MM.1S (cell line): ENCODE results near the gene GLS.

Experiments used
- DNase-seq: peaks from one replicate; pipeline ENCODE4 v3.0.0-alpha.2; 2015
- H2AFZ ChIP-seq: fragments of 300-600 bp; sonication (generic); 2 replicates; pipeline ENCODE4 v1.6.0; 2016; ENCODE audit warnings: antibody characterized with exemption, low read length
- H3F3A ChIP-seq: fragments of 300-600 bp; sonication (generic); 2 replicates; pipeline ENCODE4 v1.6.1; 2016; ENCODE audit warnings: mild to moderate bottlenecking, antibody characterized with exemption, low read length, moderate library complexity, mixed read lengths; ENCODE audit not compliant: insufficient read depth
- H3K27ac ChIP-seq: fragments of 300-600 bp; sonication (generic); 2 replicates; pipeline ENCODE4 v1.5.1; 2016; ENCODE audit warnings: mild to moderate bottlenecking, low read length
- H3K27me3 ChIP-seq: fragments of 300-600 bp; sonication (generic); replicated peaks from 2 replicates; pipeline ENCODE4 v1.6.0; 2016; ENCODE audit warnings: low read length; ENCODE audit not compliant: insufficient read depth
- H3K36me3 ChIP-seq: fragments of 300-600 bp; sonication (generic); replicated peaks from 2 replicates; pipeline ENCODE4 v1.6.1; 2016; ENCODE audit warnings: mild to moderate bottlenecking, low read length, mixed read lengths; ENCODE audit not compliant: insufficient read depth
- H3K4me1 ChIP-seq: fragments of 300-600 bp; sonication (generic); 2 replicates; pipeline ENCODE4 v1.6.1; 2016; ENCODE audit warnings: low read length, mixed read lengths
- H3K4me2 ChIP-seq: fragments of 300-600 bp; sonication (generic); 2 replicates; pipeline ENCODE4 v1.6.0; 2016; ENCODE audit warnings: low read depth, low read length
- H3K4me3 ChIP-seq: fragments of 300-600 bp; sonication (generic); 2 replicates; pipeline ENCODE4 v1.5.1; 2016; ENCODE audit warnings: low read length, mixed read lengths
- H3K79me2 ChIP-seq: fragments of 300-600 bp; sonication (generic); 2 replicates; pipeline ENCODE4 v1.6.1; 2016; ENCODE audit warnings: mixed run types, low read length, mixed read lengths
- H3K9ac ChIP-seq: fragments of 300-600 bp; sonication (generic); 2 replicates; pipeline ENCODE4 v1.6.1; 2016; ENCODE audit warnings: low read length, mixed read lengths
- H3K9me2 ChIP-seq: fragments of 300-600 bp; sonication (generic); replicated peaks from 2 replicates; pipeline ENCODE4 v1.6.1; 2016; ENCODE audit warnings: mild to moderate bottlenecking, low read length, mixed read lengths; ENCODE audit not compliant: insufficient read depth
- H3K9me3 ChIP-seq: fragments of 300-600 bp; sonication (generic); replicated peaks from 2 replicates; pipeline ENCODE4 v1.6.1; 2016; ENCODE audit warnings: mild to moderate bottlenecking, low read length, mixed read lengths; ENCODE audit not compliant: insufficient read depth
- H4K20me1 ChIP-seq: fragments of 300-600 bp; sonication (generic); 2 replicates; pipeline ENCODE4 v1.6.1; 2016; ENCODE audit warnings: mild to moderate bottlenecking, low read length, moderate library complexity, mixed read lengths; ENCODE audit not compliant: insufficient read depth
- CTCF ChIP-seq: fragments of 300-600 bp; sonication (generic); IDR thresholded peaks from 2 replicates; pipeline ENCODE4 v1.5.1; 2016; ENCODE audit warnings: antibody characterized with exemption, low read length, mixed read lengths
- EZH2 ChIP-seq: fragments of 300-600 bp; sonication (generic); optimal IDR thresholded peaks from 2 replicates; pipeline ENCODE3; 2017; ENCODE audit warnings: low read depth, mild to moderate bottlenecking, antibody characterized with exemption, low read length, mixed read lengths
- EZH2phosphoT487 ChIP-seq: fragments of 300-600 bp; sonication (generic); IDR thresholded peaks from 2 replicates; pipeline ENCODE4 v1.6.1; 2018; ENCODE audit warnings: antibody characterized with exemption, low read length

GLS gene

DNA sequence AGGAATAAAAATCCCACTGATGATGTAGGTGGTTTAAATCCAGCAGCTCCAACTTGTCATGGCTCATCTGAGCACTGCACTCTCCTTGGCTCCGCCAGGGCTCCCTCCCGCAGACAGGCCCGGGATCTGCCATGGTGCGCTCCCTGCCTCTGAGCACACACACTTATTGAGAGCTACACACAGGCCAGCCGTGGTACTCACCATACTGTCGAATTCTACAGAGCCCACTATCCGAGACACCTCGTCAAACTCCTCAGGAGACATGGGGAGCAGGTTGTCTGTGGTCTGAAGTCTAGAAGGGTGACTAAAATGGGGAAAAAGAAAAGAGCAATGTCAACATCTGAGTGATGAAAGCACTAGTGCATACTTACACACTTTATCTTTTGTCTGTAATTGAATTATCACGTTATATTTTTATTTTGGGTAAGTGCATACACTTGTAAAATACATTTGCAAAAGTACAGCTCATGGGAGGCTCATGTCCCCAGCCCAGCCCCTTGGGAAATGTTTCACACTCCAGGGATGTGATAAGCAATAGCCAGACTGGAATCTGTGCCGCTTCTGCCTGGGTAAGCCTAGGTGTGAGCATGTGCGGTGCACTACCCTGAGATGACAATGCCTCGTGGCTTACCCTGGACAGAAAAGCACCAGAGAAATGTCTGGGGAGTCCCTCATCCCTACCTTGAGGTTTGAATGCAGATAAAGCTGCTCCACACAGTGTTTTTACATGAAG, 94.2 kb downstream of the GLS start:
- no peaks in the 10 kb centered on the region for H3F3A ChIP-seq
- H3K36me3 ChIP-seq: 0 out of 2 replicates have a peak, but pooled peaks cover 7% of the 10 kb centered on the region
- no peak overlapping the region for H2AFZ ChIP-seq
- no peaks in the 10 kb centered on the region for H3K27me3 ChIP-seq
- DNase-seq: no peak
- no peaks in the 10 kb centered on the region for H3K9me2 ChIP-seq
- no peaks in the 10 kb centered on the region for H3K9me3 ChIP-seq
- H3K27ac ChIP-seq: no peak overlapping the region
- H3K4me2 ChIP-seq: no peak overlapping the region
- no peak overlapping the region for H3K4me3 ChIP-seq
- TF ChIP-seq EZH2 (no peak), EZH2phosphoT487 (no peak), CTCF (no peak)
- H3K4me1 ChIP-seq: no peaks in the 10 kb centered on the region
- no peak overlapping the region for H3K9ac ChIP-seq
- no peaks in the 10 kb centered on the region for H4K20me1 ChIP-seq
- no peaks in the 10 kb centered on the region for H3K79me2 ChIP-seq

- H3K27ac ChIP-seq: no peak overlapping the region
- no peaks in the 10 kb centered on the region for H3K9me2 ChIP-seq
- no peak overlapping the region for H3K4me2 ChIP-seq
- H3K9ac ChIP-seq: no peak overlapping the region
- 0 out of 2 replicates have a peak, but pooled peaks cover 3% of the 10 kb centered on the region for H3K36me3 ChIP-seq
- TF ChIP-seq EZH2: no peak
- TF ChIP-seq EZH2phosphoT487: no peak
- TF ChIP-seq CTCF: no peak
- no peak overlapping the region for H2AFZ ChIP-seq
- DNase-seq: no peak
- H3K4me3 ChIP-seq: no peak overlapping the region
- H3K27me3 ChIP-seq: no peaks in the 10 kb centered on the region
- H3K79me2 ChIP-seq: no peaks in the 10 kb centered on the region
- no peaks in the 10 kb centered on the region for H3K9me3 ChIP-seq
- no peaks in the 10 kb centered on the region for H4K20me1 ChIP-seq
- no peaks in the 10 kb centered on the region for H3K4me1 ChIP-seq
- H3F3A ChIP-seq: no peaks in the 10 kb centered on the region
Observed at GRCh38 chr2:190976521-190976920, 95.9 kb downstream of the GLS start.

DNA sequence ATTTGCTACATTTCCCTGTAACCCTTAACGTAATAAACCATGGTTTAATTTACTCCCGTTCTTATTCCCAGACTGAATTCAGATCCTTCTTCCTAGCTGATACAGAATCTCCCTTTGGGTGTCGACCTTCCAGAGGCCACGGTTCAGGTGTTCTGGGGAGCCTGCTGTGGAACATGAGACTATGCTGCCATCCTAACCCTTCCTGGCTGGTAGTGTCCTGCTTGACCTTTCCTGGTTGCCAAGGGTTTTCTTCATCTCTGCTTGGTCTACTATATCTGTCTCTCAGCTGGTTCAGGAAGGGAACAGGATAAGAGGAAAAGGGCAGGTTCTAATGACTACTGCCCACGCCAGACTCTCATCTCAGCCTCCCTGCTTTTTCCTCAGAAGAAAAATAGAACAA, 96.9 kb downstream of the GLS start:
- no peaks in the 10 kb centered on the region for H3K4me1 ChIP-seq
- no peak overlapping the region for H3K4me3 ChIP-seq
- H3K79me2 ChIP-seq: no peaks in the 10 kb centered on the region
- no peak for DNase-seq
- no peaks in the 10 kb centered on the region for H4K20me1 ChIP-seq
- H2AFZ ChIP-seq: no peak overlapping the region
- H3K9me3 ChIP-seq: no peaks in the 10 kb centered on the region
- H3K27ac ChIP-seq: no peak overlapping the region
- no peaks in the 10 kb centered on the region for H3K9me2 ChIP-seq
- H3F3A ChIP-seq: no peaks in the 10 kb centered on the region
- no peak overlapping the region for H3K4me2 ChIP-seq
- H3K36me3 ChIP-seq: 0 out of 2 replicates have a peak, but pooled peaks cover 3% of the 10 kb centered on the region
- TF ChIP-seq EZH2phosphoT487 (no peak), CTCF (no peak), EZH2 (no peak)
- H3K9ac ChIP-seq: no peak overlapping the region
- no peaks in the 10 kb centered on the region for H3K27me3 ChIP-seq
